GM12892 (cell line): ENCODE results near the gene KLHDC1. TPM values are rescaled to one million over a fixed set of nuclear protein-coding genes. Genes with fewer than 3 reads are reported as not detected.
"Not testable (repeated sequence)": the region's sequence is repeated elsewhere in the genome, so short reads cannot be mapped to it uniquely, and the experiment has no call there.

Source experiments
- DNase-seq: peaks from one replicate; pipeline ENCODE4 v3.0.0; 2011; ENCODE audit not compliant: insufficient read length
- FAIRE-seq: peaks from 2 replicates; lab custom pipeline; 2011; peaks lifted over from hg19 to GRCh38; lab: Jason Lieb, UNC
- POLR2A ChIP-seq: IDR thresholded peaks from 2 replicates; pipeline ENCODE4 v1.6.1; 2011; ENCODE audit warnings: low read depth, low read length, control low read depth
- POLR2AphosphoS5 ChIP-seq: IDR thresholded peaks from 2 replicates; pipeline ENCODE4 v1.6.1; 2011; ENCODE audit warnings: low read depth, low read length, control low read depth
- TAF1 ChIP-seq: IDR thresholded peaks from 2 replicates; pipeline ENCODE4 v1.6.1; 2011; ENCODE audit warnings: low read depth, mild to moderate bottlenecking, control low read depth, low read length, borderline replicate concordance
- polyA plus RNA-seq: library from polyadenylated mRNA; unstranded; fragments of >200 nt; gene quantifications from one replicate; pipeline ENCODE4 v1.2.1, GENCODE V29; 2012; ENCODE audit warnings: missing spikeins, inconsistent platforms; ENCODE audit not compliant: missing spikeins

The KLHDC1 gene, protein sequence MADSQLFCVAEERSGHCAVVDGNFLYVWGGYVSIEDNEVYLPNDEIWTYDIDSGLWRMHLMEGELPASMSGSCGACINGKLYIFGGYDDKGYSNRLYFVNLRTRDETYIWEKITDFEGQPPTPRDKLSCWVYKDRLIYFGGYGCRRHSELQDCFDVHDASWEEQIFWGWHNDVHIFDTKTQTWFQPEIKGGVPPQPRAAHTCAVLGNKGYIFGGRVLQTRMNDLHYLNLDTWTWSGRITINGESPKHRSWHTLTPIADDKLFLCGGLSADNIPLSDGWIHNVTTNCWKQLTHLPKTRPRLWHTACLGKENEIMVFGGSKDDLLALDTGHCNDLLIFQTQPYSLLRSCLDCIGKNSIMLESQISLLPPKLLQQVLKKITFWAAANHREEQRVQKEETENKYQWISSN
- 1.3 TPM for polyA plus RNA-seq

DNA sequence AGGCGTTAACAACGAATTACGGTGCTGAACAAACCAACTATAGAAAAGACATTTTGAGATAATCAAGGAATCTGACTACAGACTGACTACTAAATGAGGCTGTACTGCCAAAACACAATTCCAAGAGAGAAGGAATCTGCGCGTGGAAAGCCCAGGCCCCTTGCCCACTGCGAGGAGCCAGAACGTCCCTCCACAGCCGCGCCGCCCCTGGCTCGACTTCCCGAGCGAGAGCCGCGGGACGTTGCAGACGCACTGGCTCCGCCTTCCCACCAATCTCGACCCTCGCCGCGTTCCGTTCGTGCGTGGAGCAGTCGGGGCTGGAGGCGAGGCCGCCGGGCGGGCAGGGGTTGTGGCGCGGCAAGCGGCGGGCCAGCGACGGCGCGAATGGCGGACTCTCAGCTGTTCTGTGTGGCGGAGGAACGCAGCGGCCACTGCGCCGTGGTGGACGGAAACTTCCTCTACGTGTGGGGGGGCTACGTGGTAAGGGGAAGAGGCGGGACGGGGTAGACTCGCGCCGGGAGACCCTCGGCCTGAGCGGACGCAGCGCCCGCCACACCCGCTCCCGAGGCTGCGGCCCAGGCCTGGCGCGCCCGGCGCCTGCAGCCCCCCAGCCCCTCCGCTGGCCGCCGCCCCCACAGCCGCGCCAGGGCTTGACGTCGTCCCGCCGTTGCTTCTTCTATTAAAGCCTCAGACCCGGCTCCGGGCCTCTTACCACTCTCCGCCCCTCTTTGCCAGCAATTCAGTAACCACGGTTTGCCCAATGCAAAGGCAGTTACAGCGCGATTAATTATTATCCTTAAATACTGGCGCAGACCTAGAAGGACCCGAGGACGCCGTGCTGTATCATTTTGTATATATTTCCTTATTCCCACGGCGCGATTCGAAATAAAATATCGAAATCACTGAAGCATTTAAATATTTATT is at the start of gene KLHDC1:
KLHDC1 (plus strand) TSS at position 310 of the 924 bp plus-strand sequence; CDS start at position 385, 75 bp downstream.
- FAIRE-seq (peak; percentile 92), DNase-seq (peak; percentile 58)
- TF ChIP-seq POLR2AphosphoS5 = peak; percentile 76
- peak; percentile 81 for TF ChIP-seq POLR2A
- TF ChIP-seq TAF1 = 0 out of 2 replicates have a peak, but pooled peaks have one; percentile 38

- no peak for TF ChIP-seq TAF1
- TF ChIP-seq POLR2AphosphoS5 = no peak
- no peak for TF ChIP-seq POLR2A
- FAIRE-seq (no peak), DNase-seq (no peak)
Observed at GRCh38 chr14:49653508-49653907, 39.4 kb upstream of the KLHDC1 start.

DNA sequence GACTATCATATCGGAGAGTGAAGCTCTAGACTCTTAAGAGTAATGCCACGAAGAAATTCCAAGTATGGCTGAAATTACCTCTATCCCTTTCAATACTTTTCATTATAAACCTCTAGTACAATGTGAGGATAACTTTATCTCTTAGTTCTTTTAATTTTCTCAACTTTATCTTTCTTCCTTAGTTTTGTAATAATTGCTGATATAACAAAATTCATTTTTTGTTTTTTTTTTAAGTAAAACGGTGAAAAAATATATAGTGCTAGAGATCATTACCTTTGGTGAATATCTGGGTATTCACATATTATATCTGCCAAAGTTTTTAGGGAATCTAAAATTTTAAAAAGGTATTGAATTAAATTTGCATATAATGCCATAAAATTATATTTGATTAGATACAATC is 38.4 kb upstream of the KLHDC1 start:
- TF ChIP-seq POLR2AphosphoS5 = no peak
- TF ChIP-seq TAF1 = no peak
- TF ChIP-seq POLR2A = no peak
- FAIRE-seq (no peak), DNase-seq (no peak)

DNA sequence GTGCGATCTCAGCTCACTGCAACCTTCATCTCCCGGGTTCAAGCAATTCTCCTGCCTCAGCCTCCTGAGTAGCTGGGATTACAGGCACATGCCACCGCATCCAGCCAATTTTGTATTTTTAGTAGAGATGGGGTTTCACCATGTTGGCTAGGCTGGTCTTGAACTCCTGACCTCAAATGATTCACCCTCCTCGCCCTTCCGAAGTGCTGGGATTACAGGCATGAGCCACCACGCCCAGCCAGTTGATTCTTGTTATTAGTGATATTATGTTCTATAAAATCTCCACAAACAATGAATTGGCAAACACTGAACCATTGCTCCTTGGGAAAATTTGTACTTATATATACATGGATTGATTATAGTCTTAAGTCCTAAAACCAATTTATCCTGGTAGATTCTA is 35.4 kb upstream of the KLHDC1 start:
- not testable (repeated sequence) for DNase-seq, FAIRE-seq

GRCh38 chr14:49659526-49660455 is 33.1 kb upstream of the KLHDC1 start:
- TF ChIP-seq POLR2A = no peak
- TF ChIP-seq TAF1 = no peak
- no peak for TF ChIP-seq POLR2AphosphoS5
- no peak for DNase-seq
- no peak for FAIRE-seq

GRCh38 chr14:49670475-49670874 is 22.4 kb upstream of the KLHDC1 start:
- DNase-seq (no peak), FAIRE-seq (no peak)
- no peak for TF ChIP-seq POLR2A
- TF ChIP-seq TAF1 = no peak
- no peak for TF ChIP-seq POLR2AphosphoS5

DNA sequence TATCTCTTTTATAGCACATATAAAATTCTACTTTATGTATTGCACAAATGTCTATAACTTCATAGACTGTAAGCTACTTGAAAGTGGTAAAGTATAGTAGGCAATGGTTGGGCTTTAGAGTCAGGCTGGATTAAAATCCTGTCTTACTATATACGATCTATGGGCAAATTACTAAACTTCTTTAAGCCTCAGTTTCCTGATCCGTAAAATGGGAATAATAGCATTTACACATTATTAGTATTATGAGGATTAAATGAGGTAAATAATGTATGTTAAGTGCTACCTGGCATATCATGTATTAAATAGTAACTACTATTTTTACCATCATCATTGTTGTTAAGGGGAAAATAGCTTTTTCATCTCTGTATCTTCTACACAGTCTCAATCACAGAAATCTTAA is 19.3 kb upstream of the KLHDC1 start:
- TF ChIP-seq TAF1 (no peak), POLR2AphosphoS5 (no peak), POLR2A (no peak)
- FAIRE-seq (no peak), DNase-seq (no peak)

GRCh38 chr14:49677643-49678042 is 15.3 kb upstream of the KLHDC1 start:
- DNase-seq (no peak), FAIRE-seq (no peak)
- TF ChIP-seq POLR2A (no peak), POLR2AphosphoS5 (no peak), TAF1 (no peak)

DNA sequence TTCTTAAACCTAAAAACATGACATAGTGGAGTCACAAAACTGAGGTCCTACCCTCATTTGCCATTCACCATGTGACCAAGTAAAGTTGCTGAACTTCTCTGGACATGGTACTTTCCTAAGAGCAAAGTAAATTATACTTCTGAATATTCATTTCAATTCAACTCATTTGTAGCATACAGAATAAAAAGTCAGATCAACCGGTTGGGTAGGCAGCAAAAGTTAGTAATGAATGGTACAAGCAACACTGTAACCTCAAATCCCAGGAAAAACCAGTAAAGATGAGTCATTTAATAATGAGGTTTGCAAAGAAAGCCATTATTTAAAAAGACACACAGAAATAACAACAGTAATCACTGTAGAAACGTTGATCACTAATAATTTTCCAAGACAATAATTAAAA is 13.6 kb upstream of the KLHDC1 start:
- FAIRE-seq = no peak
- DNase-seq = no peak
- TF ChIP-seq POLR2AphosphoS5 (no peak), TAF1 (no peak), POLR2A (no peak)

GRCh38 chr14:49686425-49686824 is 6.5 kb upstream of the KLHDC1 start:
- FAIRE-seq = no peak
- no peak for DNase-seq
- TF ChIP-seq POLR2AphosphoS5 = no peak
- TF ChIP-seq TAF1 = no peak
- TF ChIP-seq POLR2A = no peak
